Colon (tissue), 2 donors: ENCODE measurements around the gene C15orf61.

Source experiments
- FAIRE-seq: peaks from 2 replicates; lab custom pipeline; 2012; peaks lifted over from hg19 to GRCh38; lab: Jason Lieb, UNC
- donor health status: control.
- donor health status: control.

Gene C15orf61

DNA sequence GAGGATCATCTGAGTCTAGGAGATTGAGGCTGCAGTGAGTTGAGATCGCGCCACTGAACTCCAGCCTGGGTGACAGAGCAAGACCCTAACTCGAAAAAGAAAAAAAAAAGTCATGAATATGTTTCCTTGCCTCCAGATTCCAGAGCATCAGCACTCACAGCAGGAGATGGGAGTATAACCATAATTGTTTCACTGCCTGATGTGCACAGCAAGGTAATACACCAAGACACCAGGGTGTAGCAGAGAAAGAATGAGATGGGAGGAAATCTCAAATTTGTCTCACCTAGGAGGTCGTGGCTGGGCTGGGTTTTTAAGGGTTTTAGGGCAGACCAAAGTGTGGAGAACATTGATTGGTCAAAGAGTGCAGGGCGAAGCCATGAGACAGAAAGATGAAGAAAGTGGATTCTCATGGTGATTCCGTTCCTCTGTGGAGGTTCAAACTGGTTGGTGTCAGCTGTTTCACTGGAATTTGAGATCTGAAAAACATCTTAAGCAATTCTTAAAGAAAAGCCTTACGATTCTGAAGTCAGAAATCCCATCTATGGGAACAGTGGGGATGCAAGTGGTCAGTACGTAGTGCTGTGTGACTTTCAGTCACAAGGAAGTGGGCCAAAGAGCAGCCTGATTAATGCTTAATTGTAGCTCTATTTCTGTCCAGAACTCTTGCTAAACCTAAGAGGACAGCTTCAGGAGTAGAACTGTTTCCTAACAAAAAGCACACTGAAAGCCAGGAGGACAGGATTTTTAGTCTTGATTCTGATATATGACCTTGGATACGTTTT is 7.8 kb upstream of the C15orf61 start:
- no peak for FAIRE-seq

DNA sequence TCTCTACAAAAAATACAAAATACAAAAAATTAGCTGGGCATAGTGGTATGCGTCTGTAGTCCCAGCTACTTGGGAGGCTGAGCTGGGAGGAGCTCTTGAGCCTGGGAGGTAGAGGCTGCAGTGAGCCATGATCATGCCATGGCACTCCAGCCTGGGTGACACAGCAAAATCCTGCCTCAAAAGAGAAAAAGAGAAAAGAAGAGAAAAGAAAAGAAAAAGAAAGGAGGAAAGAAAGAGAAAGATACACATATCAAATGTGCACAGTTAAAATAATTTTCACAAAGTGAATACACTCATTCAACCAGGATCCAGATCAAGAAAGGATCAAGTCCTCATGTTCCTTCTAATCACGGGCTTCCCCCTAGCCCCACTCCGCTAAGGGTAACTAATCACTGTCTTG is 5.8 kb upstream of the C15orf61 start:
- FAIRE-seq: no peak

DNA sequence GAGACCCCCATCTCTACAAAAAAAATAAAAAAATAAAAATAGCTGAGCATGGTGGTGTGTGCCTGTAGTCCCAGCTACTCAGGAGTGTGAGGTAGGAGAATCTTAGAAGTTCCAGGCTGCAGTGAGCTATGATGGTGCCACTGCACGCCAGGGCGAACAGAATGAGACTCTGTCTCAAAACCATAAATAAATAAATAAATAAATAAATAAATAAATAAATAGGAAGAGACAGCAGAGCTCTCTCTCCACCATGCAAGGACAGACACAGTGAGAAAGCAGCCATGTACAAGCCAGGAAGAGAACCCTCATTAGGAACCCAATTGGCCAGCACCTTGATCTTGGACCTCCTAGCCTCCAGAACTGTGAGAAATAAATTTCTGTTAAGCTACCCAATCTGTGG is 5.4 kb upstream of the C15orf61 start:
- no peak for FAIRE-seq

DNA sequence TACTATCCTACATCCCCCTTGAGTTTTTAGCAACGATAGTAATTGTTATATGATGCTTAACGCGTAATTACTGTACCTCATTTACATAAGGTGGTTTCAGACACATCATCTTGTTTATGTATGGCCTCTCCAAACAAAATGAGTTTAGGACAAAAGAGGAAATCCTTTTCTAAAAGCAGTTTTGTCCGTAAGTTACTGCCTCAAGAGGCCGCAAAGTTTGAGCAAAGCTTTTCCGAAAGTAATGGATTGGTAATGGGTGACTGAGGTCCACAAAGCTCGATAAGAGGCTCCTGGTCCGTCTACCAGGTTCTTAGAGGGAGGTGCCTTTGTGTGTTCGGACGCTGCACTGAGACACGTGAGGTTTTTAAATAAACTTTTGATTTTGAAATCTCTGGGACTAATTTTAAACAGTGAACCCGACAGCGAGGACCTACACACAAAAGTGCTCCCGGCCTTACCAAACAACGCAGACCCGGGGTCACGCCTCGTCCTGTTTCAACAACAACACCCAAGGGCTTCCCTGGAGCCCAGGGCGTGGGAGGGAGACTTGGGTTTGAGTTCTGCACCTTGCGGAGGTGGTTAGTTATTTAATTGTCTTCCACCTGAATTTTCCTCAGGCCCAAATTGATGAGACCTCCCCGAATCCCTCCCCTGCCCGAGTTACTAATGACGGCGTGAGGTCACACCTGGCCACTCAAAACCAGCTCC is 456 bp upstream of the C15orf61 start:
- no peak for FAIRE-seq

DNA sequence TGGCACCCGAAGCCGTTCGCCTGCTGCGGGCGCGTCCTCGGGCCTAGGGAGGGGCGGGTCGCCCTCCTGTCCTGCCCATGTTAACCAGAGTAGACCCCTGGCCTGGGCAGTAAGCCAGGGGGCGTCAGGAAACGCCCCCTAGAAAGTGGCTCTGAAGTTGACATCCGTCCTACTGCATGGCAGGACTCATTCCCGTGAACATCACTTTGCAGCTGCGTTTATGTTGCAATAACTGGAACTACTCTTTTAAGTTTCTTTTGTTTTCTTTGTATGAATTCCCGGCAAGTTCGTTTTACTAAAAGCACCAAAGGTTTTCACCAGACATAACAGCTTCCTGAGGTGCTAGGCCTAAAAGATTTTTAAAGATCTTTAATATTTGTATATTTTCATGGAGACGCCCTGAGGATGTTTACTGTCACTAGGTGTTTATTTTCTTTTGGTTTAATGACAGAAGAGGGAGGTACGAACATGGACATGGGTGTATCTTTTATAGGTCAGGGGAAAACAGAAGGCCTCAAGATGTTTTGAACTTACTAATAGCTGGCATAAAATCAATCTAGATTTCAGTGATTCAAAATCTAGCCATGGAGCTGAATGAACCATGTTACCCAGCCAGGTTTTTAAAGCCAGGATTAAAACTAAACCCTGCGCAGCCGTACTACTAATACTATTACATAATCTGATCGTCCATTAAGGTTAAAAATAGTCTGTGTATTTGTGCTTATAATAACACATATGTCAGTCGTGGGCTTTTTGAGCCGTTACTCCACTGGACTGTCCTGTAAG is 1.0 kb downstream of the C15orf61 start:
- no peak for FAIRE-seq

DNA sequence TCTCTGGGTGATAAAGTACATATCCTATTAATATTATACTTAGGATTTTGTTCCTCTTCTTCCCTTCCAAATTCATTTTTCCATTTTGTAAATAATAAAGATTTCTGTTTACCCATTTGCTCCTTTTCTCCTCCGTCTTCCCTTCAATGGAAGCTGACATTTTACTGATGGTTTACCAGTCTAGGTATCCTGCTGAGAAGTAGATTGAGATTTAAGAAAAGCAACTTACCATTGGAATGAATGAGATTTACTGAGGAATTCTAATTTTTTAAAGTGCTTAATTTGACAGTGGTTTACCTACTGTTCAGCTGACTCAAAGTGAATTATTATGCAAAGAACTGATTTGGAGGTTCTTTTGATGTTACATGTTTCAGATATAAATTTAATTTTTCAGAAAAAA is 2.4 kb downstream of the C15orf61 start:
- no peak for FAIRE-seq

DNA sequence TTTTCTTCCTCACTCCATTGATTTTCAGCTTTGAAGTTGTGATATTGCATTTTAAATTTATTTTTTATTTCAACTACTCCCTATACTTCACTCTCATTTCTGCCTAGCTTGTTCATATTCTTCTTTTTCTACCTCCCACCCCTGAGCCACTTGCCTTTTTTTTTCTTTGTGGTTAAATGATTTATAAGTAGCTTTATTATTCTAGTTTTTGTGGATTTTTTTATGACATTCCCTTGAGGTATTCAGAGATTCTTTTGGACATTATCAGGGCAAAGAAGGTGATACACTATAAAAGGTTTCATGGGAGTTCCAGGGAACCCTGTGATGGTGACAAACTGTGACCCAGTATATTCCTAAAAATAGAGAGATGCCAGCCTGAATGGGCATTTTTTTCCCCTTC is 3.3 kb downstream of the C15orf61 start:
- no peak for FAIRE-seq

DNA sequence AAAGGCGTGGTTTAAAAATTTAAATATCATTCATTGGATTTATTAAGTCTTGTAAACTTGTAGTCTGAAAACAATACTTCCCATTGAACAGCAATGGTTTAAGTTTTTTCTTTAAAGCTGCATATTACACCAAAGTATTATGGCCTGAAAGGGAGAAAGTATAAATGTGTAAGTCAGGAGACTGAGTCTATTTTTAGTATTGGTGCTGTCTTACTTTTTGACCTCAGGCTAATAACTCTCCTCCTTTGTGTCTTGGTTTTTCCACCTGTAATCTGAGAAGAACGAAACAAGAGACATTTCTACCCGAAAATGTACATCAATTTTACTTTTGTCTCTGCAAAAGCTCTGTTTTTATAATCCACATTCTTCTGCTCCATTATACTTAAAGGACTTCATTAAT is 7.6 kb downstream of the C15orf61 start:
- FAIRE-seq: no peak

DNA sequence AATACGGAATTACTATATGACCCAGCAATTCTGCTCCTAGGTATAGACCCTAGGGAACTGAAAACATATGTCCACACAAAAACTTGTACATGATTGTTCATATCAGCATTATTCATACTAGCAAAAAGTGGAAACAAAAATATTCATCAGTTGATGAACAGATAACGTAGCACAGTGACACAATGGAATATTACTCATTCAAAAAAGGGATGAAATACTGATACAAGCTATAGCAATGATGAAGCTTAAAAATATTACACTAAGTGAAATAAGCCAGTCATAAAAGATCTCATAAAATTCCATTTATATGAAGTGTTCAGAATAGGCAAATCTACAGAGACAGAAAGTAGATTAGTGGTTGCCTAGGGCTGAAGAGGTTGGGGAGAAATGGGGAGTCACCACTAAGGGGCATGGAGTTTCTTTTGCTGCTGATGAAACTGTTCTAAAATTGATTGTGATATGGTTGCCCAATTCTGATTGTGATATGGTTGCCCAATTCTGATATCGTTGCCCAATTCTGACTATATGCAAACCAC is 10.5 kb downstream of the C15orf61 start:
- FAIRE-seq: no peak

DNA sequence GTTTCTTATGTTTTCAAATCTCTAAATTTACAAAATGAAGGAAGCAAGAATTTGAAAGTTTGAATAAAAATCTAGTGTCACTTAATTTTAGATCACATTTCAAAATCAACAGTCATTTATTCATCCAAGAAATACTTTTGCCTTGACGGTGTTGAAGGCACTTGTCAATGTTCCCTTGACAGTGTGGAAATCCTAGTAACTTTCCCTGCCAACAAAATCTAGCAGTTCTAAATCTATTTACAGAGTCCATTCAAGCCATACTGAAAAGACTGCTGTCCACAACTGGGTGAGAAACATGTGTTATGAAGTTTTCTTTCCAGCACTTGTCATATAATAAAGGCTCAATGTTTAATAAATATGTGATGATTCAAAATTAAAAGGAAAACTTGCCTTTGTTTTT is 12.9 kb downstream of the C15orf61 start:
- no peak for FAIRE-seq

DNA sequence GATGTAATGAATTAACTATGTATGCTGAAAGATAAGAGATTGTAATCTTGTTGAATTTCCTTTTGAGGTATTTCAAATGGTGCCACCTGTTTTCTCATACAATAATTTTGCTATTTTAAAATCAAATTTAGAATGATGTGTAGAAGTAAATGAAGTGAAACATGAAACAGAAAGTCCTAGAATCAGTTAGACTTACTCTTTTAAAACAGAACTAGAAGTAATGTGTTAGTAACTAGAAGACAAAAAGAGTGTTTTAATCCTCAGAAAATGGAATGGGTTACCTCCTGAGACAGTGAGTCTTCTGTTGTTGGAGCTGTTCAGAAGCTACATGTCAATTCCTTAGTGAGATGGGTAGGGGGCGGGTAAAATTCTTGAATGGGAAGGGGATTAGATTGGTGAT is 13.4 kb downstream of the C15orf61 start:
- FAIRE-seq: no peak

DNA sequence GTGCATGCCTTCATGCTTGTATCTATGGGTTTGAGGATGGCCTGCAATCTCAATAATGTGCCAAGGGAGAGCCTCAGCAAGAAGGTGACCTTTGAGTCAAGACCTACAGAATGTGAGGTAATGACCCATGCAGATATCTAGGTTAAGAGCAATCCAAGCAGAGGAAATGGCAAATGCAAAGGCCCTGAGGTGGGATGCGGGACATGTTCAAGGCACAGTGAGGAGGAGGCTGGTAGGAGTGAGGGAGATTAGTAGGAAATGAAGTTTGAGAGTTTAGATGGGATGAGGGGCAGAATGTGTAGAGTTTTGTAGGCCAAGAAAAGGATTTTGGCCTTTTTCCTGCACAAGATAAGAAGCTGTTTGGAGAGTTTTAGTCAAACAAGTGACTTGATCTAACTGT is 16.8 kb downstream of the C15orf61 start:
- FAIRE-seq: no peak

DNA sequence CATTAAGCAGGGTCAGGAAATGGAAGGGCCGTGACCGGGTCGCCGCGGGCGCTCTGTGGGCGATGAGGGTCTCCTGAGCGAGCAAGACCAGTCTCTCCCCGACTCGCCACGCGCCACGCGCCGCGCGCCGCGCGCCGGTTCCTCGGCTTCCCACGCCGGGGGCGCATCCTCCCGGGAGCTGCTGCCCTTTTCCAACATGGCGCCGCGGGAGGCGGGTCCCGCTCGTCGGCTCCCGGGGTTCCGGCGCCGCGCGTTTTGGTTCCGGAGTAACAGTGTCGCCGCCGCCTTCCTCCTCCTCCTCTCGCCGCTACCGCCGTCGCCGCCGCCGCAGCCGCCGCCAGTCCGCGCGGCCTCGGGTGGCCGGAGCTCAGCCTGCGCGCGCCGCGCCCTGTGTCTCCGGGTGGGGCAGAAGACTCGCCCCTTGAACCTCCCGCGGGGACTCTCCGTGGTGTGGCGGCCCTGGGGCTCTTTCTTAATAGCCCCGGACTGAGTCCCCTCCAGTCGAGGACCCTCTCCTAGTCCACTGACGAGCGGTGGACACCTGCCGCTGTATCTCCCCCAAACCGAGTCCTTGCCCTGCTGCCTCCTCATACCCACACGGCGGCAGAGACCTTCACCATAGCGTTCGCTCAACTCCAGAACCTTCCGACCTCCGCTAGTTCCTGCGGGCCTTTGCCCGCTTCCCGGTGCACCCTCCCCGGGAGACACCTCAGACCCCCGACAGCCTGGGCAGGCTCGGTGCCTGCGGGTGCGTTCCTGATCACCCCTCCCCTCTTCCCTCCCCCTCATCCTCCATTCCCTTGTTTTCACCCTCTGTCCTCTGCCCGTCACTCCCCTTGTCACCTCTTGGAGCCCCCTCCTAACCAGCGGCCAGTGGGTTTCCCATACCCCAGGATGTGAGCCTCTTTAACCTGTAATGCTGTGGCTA is 21.8 kb downstream of the C15orf61 start, which contains the start of gene MAP2K5:
Gene MAP2K5, plus strand, starts transcription at position 284 of the 928 bp plus-strand sequence. Its CDS starts 633 bp downstream, at position 917.
- FAIRE-seq: no peak

DNA sequence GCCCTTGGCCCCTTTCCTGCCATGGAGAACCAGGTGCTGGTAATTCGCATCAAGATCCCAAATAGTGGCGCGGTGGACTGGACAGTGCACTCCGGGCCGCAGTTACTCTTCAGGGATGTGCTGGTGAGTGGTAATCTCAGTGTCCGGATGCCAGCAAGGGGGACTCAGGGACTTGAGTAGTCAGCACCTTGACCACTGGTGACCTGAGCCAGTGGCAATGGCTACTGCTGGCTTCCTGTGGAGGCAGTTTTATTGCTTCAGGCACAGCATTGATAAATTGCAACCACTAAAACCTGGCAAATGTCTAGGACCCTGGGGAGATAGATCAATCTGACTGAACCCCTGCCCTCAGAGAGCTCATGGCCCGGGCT is 22.4 kb downstream of the C15orf61 start:
- FAIRE-seq: no peak

DNA sequence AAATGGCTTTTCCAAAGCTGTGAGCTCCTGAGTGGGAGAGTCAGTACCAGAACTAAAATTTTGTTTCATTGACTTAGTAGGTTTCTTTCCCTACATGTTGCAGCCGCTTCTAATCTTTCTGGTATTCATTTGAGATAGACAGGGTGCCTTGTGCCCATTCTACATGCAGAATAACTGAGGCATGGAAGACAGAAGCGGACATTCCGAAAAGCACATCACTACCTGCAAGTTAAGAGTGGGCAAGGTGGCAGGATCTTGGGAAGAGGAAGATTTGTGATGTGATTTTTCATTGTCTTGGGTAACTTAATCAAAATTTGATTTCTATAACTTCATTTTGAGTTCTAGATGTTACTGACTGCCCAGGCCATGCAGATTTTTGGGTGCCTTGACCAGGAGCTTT is 23.5 kb downstream of the C15orf61 start:
- FAIRE-seq: no peak

DNA sequence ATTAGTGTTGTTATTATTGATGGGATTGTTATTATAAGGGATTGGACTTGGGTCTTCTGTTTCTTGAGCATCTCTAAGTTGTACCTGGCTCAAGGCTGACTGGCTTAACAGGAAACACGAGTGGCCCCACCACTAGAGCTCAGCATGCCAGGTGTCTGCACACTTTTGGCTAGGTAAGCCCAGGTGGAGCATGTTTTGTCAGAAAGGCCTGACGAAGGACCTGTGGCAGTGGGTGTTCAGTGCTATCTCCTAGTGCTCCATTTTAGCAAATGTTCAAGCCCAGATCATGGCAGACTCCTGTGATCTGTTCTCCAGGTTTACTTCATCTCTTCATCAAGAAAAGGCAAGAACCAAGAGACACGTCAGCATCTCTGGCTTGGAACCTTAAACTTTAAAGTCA is 24.9 kb downstream of the C15orf61 start:
- no peak for FAIRE-seq

DNA sequence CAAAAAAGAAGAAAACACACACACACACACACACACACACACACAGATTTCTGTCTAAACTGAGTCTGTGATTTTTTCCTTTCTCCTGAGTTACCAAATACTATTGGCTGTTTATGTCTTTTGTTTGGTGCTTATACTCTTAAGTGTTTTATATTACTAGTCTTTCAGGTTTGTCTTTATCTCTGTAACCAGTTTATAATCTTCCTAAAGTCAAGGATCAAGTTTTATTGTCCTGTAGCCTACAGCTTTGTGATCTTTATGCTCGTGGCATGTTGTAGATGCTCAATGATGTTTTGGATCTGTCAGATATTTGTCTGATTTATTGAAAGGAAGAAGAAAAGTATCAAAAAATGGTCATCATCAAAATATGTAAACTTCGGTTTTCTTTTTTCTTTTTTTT is 26.1 kb downstream of the C15orf61 start:
- no peak for FAIRE-seq

DNA sequence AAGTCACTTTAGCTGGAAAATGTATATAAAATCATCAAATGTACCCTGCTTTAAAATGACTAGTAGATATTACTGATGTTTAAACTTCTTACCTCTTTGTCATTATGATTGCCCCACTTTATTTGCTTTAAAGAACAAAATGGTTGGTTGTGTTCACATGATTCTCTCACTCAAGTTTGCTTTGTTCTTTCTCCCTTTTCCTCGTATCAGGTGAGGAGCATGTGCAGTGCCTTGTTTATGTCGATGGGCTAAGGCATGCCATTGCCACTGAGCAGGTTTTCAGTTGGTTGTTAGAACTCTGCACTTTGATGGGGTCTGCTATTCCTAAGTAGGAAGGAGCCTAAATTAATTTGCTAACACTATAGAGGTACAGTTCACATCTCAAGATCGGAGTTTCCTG is 26.9 kb downstream of the C15orf61 start:
- FAIRE-seq: no peak

DNA sequence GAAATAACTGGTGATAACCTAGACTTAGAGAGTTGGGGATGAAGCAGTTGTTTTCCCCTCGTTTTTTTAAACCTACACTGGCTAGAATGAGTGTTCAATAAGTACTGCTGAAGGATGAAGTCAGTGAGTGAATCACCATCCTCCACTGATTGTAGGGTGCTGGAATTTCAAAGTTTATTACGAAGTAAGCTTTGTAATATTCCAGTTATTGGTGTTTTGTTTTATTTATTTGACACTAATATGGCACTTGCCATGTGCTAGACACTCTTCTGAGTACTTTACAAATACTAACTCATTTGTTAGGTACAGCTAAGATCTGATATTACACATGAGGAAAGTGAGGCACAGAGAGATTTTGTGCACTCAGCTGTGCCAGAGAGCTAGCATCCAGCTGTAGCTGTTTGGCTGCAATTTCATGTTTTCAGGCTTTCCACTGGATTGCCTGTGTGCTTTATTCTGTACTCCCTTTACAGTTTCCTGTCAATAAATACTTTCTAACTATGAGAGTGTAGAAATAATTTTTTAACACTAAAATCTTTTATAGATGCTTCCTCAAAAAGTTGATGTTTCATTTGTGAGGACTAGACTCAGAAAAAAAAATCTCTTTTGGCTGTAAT is 27.4 kb downstream of the C15orf61 start:
- FAIRE-seq: no peak

DNA sequence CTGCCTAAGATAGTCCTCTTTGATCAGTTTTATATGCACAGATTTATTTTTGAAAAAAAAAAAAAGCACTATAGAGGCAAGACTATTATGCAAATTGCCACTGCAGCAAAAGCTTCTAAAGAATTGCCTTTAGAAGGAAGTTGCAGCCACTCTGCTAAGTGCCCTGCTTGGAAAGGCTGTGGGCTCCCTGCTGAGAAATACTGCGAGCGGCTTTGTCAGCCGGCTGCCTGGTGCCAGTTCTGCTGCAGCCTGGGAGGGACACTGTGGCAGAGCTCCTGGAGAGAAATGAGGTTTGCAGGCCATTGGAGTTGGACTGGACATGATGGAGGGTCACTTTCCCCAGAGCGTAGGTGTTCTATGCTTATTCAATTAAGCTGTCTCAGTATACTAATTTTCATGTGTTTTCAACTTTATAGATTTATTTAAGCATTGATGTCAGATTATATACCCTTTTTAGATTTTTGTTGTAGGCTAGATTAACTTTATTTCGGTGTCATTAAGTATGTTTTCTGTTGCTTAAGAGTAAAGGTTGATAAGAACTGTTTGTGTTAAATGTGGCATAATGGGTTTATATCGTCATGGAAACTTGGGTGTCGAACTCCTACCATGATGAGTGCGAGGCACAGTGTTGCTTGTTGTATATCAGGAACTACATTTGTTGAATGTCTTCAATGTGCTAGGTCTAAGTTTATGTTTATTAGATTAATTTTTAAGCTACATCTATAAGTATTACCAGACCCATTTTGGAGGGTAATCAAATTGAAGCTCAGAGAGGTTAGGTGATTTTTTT is 28.1 kb downstream of the C15orf61 start:
- FAIRE-seq: no peak
